ENCODE results near the gene FYB1. TPM values are rescaled to one million over a fixed set of nuclear protein-coding genes. Genes with fewer than 3 reads are reported as not detected.

Gene FYB1
- total RNA-seq, 1 experiment from 2014 or later = 0.52 TPM

DNA sequence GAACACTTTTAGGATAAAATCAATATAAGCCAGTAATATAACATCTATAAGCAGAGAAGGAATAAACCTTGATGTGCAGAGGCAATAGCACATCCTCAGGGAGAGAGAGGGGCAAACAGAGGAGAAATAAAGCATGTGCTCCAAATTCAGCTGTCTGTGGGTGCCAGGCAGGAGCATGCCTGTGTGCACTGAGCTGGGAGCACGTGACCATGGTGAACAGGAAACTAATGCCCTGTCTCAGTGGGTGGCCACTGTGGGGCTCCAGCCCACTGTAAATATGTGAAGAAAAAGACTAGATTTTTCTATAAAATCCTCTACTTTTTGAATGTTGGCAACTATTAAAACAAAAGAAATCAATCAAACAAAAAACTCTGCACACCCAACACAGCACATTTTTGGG, 55.3 kb downstream of the FYB1 start:
- Mint-ChIP-seq H3K4me1 (peaks cover 12% of the 10 kb centered on the region), H3K4me3 (no peak overlapping the region), H3K27ac (no peak overlapping the region), H3K27me3 (ENCODE audit: low read depth) (no peaks in the 10 kb centered on the region), H3K9me3 (no peaks in the 10 kb centered on the region), H3K36me3 (no peaks in the 10 kb centered on the region)
- ATAC-seq = no peak; the same call in 1 of the 2 replicates
- no peak for DNase-seq (ENCODE audit: low spot score)
- CTCF ChIA-PET = interaction anchor here (1.3 kb wide), 1 partner anchor 53 kb away, joined by 3 read pairs; no protein-coding TSS in a partner anchor
- TF ChIP-seq ZNF671 (CRISPR knock-in tag; IDR thresholded peaks at IDR 0.05) (no peak), USF1 (CRISPR knock-in tag; IDR thresholded peaks at IDR 0.05) (peak; percentile 33; the same call in 1 of the 2 replicates)
- POLR2A ChIA-PET = interaction anchor here (1.0 kb wide), 1 partner anchor 261 kb away, joined by 3 read pairs; the partner anchor contains the start of gene DAB2

GRCh38 chr5:39161578-39161977, 57.8 kb downstream of the FYB1 start:
- no peak for TF ChIP-seq ZNF423 (CRISPR knock-in tag; IDR thresholded peaks at IDR 0.05)
- no peak for TF ChIP-seq HMGA2 (CRISPR knock-in tag; IDR thresholded peaks at IDR 0.05)
- TF ChIP-seq AR (CRISPR knock-in tag; IDR thresholded peaks at IDR 0.05) = no peak
- TF ChIP-seq, protein P1, sequence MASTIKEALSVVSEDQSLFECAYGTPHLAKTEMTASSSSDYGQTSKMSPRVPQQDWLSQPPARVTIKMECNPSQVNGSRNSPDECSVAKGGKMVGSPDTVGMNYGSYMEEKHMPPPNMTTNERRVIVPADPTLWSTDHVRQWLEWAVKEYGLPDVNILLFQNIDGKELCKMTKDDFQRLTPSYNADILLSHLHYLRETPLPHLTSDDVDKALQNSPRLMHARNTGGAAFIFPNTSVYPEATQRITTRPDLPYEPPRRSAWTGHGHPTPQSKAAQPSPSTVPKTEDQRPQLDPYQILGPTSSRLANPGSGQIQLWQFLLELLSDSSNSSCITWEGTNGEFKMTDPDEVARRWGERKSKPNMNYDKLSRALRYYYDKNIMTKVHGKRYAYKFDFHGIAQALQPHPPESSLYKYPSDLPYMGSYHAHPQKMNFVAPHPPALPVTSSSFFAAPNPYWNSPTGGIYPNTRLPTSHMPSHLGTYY (CRISPR knock-in tag; IDR thresholded peaks at IDR 0.05) = no peak
- TF ChIP-seq, protein P2, sequence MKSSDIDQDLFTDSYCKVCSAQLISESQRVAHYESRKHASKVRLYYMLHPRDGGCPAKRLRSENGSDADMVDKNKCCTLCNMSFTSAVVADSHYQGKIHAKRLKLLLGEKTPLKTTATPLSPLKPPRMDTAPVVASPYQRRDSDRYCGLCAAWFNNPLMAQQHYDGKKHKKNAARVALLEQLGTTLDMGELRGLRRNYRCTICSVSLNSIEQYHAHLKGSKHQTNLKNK (CRISPR knock-in tag; IDR thresholded peaks at IDR 0.05) = no peak
- ChIA-PET CTCF (no interaction called here), POLR2A (no interaction called here)
- H3K4me1 Mint-ChIP-seq = 0 out of 2 replicates have a peak, but pooled peaks cover 4% of the 10 kb centered on the region
- no peaks in the 10 kb centered on the region for H3K27me3 Mint-ChIP-seq (ENCODE audit: low read depth)
- DNase-seq (ENCODE audit: low spot score) (no peak), ATAC-seq (no peak)
- H3K36me3 Mint-ChIP-seq = no peaks in the 10 kb centered on the region
- no peak overlapping the region for H3K27ac Mint-ChIP-seq
- H3K4me3 Mint-ChIP-seq = no peak overlapping the region
- peaks cover 6% of the 10 kb centered on the region; the same call in 1 of the 2 replicates for H3K9me3 Mint-ChIP-seq

DNA sequence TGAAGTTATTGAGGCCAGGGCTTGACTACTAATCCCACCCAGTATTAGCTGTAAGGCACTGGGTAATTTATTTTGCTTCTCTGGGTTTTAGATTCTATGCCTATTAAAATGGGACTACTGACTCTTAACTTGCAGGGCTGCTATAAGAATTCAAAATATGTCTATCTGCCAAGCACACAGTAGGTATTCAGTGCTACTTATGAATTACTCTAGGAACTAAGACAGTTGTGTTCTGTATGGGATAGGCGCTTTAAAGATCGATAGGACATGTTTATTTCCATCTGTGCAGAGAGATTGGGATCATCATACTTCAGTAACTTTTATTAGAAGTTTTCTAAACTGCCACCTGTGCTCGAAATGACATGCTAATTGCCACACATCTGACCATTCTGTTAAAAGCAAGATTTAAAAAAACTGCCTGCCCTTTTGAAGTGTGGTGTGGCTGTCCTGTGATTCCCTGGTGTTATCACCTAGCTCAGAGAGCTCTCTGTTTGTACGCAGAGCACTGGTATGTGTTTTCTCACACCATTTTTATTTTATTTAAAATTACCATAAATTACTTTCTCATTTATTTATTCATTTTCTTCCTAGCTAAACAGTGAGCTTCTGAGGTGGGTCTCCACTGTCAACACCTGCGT, 58.7 kb downstream of the FYB1 start:
- peaks cover 6% of the 10 kb centered on the region; the same call in 1 of the 2 replicates for H3K9me3 Mint-ChIP-seq
- no peak overlapping the region for H3K4me3 Mint-ChIP-seq
- no peaks in the 10 kb centered on the region for H3K27me3 Mint-ChIP-seq (ENCODE audit: low read depth)
- no peak overlapping the region for H3K27ac Mint-ChIP-seq
- no peaks in the 10 kb centered on the region for H3K36me3 Mint-ChIP-seq
- CTCF ChIA-PET = no interaction called here
- POLR2A ChIA-PET = no interaction called here
- DNase-seq (ENCODE audit: low spot score) = no peak
- 0 out of 2 replicates have a peak, but pooled peaks cover 4% of the 10 kb centered on the region for H3K4me1 Mint-ChIP-seq
- no peak for ATAC-seq
- TF ChIP-seq USF1 (CRISPR knock-in tag; IDR thresholded peaks at IDR 0.05) (no peak), JAZF1 (CRISPR knock-in tag; IDR thresholded peaks at IDR 0.05) (no peak), JUN (CRISPR knock-in tag; IDR thresholded peaks at IDR 0.05) (no peak), EMX1 (CRISPR knock-in tag; IDR thresholded peaks at IDR 0.05) (no peak), CREM (CRISPR knock-in tag; IDR thresholded peaks at IDR 0.05) (no peak)
- TF ChIP-seq, protein P3, sequence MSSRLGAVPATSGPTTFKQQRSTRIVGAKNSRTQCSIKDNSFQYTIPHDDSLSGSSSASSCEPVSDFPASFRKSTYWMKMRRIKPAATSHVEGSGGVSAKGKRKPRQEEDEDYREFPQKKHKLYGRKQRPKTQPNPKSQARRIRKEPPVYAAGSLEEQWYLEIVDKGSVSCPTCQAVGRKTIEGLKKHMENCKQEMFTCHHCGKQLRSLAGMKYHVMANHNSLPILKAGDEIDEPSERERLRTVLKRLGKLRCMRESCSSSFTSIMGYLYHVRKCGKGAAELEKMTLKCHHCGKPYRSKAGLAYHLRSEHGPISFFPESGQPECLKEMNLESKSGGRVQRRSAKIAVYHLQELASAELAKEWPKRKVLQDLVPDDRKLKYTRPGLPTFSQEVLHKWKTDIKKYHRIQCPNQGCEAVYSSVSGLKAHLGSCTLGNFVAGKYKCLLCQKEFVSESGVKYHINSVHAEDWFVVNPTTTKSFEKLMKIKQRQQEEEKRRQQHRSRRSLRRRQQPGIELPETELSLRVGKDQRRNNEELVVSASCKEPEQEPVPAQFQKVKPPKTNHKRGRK (CRISPR knock-in tag; IDR thresholded peaks at IDR 0.05; ENCODE audit: borderline replicate concordance) = no peak
- TF ChIP-seq, protein P4, sequence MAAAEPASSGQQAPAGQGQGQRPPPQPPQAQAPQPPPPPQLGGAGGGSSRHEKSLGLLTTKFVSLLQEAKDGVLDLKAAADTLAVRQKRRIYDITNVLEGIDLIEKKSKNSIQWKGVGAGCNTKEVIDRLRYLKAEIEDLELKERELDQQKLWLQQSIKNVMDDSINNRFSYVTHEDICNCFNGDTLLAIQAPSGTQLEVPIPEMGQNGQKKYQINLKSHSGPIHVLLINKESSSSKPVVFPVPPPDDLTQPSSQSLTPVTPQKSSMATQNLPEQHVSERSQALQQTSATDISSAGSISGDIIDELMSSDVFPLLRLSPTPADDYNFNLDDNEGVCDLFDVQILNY (CRISPR knock-in tag; IDR thresholded peaks at IDR 0.05) = no peak
- TF ChIP-seq, protein P5, sequence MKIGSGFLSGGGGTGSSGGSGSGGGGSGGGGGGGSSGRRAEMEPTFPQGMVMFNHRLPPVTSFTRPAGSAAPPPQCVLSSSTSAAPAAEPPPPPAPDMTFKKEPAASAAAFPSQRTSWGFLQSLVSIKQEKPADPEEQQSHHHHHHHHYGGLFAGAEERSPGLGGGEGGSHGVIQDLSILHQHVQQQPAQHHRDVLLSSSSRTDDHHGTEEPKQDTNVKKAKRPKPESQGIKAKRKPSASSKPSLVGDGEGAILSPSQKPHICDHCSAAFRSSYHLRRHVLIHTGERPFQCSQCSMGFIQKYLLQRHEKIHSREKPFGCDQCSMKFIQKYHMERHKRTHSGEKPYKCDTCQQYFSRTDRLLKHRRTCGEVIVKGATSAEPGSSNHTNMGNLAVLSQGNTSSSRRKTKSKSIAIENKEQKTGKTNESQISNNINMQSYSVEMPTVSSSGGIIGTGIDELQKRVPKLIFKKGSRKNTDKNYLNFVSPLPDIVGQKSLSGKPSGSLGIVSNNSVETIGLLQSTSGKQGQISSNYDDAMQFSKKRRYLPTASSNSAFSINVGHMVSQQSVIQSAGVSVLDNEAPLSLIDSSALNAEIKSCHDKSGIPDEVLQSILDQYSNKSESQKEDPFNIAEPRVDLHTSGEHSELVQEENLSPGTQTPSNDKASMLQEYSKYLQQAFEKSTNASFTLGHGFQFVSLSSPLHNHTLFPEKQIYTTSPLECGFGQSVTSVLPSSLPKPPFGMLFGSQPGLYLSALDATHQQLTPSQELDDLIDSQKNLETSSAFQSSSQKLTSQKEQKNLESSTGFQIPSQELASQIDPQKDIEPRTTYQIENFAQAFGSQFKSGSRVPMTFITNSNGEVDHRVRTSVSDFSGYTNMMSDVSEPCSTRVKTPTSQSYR (CRISPR knock-in tag; IDR thresholded peaks at IDR 0.05) = no peak
- TF ChIP-seq, protein P6, sequence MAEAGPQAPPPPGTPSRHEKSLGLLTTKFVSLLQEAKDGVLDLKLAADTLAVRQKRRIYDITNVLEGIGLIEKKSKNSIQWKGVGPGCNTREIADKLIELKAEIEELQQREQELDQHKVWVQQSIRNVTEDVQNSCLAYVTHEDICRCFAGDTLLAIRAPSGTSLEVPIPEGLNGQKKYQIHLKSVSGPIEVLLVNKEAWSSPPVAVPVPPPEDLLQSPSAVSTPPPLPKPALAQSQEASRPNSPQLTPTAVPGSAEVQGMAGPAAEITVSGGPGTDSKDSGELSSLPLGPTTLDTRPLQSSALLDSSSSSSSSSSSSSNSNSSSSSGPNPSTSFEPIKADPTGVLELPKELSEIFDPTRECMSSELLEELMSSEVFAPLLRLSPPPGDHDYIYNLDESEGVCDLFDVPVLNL (CRISPR knock-in tag; IDR thresholded peaks at IDR 0.05; ENCODE audit: borderline replicate concordance, low read depth) = no peak
- TF ChIP-seq, protein P7, sequence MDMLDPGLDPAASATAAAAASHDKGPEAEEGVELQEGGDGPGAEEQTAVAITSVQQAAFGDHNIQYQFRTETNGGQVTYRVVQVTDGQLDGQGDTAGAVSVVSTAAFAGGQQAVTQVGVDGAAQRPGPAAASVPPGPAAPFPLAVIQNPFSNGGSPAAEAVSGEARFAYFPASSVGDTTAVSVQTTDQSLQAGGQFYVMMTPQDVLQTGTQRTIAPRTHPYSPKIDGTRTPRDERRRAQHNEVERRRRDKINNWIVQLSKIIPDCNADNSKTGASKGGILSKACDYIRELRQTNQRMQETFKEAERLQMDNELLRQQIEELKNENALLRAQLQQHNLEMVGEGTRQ (CRISPR knock-in tag; IDR thresholded peaks at IDR 0.05) = no peak

Data from WTC11 (cell line).